H7 (cell line): ENCODE data around the gene LRCH4. TPM values are rescaled to one million over a fixed set of nuclear protein-coding genes. Genes with fewer than 3 reads are reported as not detected.

Experiments
- DNase-seq: peaks from one replicate; pipeline ENCODE4 v3.0.0; 2012
- H3K27me3 ChIP-seq: 2 replicates; pipeline ENCODE4 v1.6.0; 2011; ENCODE audit warnings: mild to moderate bottlenecking, low read length; ENCODE audit not compliant: control insufficient read depth, insufficient read depth
- H3K36me3 ChIP-seq: replicated peaks from 2 replicates; pipeline ENCODE4 v1.5.1; 2011; ENCODE audit warnings: low read length; ENCODE audit not compliant: control insufficient read depth, insufficient read depth
- H3K4me3 ChIP-seq: 2 replicates; pipeline ENCODE4 v1.5.1; 2011; ENCODE audit warnings: low read depth, mild to moderate bottlenecking, control low read depth, low read length, moderate library complexity; ENCODE audit not compliant: insufficient read depth
- total RNA-seq: library from RNA; depleted of rRNA; stranded (reverse); fragments of >200 nt; shearing (Covaris generic); gene quantifications from 2 replicates; pipeline ENCODE4 v1.2.3, GENCODE V29; 2014; rRNA removed

LRCH4 gene, protein sequence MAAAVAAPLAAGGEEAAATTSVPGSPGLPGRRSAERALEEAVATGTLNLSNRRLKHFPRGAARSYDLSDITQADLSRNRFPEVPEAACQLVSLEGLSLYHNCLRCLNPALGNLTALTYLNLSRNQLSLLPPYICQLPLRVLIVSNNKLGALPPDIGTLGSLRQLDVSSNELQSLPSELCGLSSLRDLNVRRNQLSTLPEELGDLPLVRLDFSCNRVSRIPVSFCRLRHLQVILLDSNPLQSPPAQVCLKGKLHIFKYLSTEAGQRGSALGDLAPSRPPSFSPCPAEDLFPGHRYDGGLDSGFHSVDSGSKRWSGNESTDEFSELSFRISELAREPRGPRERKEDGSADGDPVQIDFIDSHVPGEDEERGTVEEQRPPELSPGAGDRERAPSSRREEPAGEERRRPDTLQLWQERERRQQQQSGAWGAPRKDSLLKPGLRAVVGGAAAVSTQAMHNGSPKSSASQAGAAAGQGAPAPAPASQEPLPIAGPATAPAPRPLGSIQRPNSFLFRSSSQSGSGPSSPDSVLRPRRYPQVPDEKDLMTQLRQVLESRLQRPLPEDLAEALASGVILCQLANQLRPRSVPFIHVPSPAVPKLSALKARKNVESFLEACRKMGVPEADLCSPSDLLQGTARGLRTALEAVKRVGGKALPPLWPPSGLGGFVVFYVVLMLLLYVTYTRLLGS
- total RNA-seq, result 24.2 and 25.1 TPM in 2 replicates

DNA sequence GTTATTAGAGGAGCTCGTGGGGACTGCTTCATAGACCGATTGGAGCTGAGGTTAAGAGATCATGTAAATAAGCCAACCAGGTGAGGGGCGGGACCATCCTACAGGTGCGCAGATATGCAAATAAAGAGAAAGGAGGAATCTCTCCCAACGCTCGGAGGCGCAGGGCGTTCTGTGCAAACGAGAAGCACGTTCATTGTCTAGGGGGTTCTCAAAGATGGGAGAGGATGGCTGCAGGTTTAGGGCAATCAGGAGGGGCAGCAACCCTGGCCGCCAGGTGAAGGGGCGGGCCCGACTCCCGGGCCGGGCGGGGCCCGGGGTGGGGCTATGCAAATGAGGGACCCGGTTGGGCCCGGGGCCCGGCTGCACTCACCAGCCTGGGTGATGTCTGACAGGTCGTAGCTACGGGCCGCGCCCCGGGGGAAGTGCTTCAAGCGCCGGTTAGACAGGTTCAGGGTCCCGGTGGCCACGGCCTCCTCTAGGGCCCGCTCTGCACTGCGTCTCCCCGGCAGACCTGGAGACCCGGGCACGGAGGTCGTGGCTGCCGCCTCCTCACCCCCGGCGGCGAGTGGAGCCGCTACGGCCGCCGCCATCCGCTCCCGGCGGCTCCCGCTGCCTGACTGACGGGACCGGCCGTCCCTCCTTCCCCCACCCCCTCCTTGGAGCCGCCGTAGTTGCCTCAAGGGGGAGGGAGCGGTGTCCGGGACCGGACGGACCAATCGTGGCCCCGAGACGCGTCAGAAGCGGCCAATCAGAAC, at the start of gene LRCH4:
LRCH4 (minus strand) TSS at position 619 of the 755 bp plus-strand sequence; CDS start at position 590, 29 bp downstream.
- peak within 1 kb of the TSS; percentile 98 for H3K4me3 ChIP-seq
- peaks cover 6% of the 10 kb centered on the region; the same call in 1 of the 2 replicates for H3K27me3 ChIP-seq
- peak; percentile 100 for DNase-seq
- H3K36me3 ChIP-seq, result peaks cover 13% of the 10 kb centered on the region

DNA sequence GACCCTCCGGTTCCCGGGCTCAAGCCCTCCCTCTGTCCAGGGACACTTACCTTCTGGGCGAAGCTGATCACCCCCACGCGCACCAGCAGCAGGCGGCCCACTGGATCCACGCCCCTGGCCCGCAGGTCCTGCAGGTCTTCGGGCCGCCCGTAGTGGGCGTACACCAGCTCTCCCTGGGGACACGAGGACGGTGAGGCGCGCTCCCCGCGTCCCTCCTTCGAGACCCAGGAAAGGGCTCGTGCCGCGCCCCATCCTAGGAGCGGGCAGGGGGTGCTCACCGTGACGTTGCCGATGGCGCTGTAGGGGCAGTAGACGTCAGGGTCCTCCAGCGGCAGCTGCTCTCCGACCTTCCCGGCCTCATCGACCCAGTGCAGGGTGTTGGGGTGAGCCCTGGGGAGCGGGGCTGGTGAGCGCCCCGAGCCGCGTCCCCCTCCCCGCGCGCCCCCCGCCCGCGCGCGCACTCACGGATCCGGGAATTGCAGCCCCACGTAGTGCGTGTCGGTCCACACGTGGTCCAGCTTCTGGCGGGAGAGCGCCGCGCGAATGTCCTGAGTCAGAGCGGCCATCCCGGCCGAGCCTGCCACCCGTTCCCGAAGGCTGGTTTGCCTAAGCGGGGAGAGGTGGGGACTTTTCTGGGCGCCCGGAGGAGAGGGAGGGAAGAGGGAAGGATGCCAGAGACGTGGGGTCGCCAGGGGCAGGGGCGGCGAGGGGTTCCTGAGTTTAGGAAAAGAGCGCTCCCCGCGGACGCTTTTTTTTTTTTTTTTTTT, 47.2 kb upstream of the LRCH4 start:
- DNase-seq, result peak; percentile 88
- H3K4me3 ChIP-seq, result peak overlapping the region; percentile 70
- no peaks in the 10 kb centered on the region for H3K36me3 ChIP-seq
- H3K27me3 ChIP-seq, result peaks cover 18% of the 10 kb centered on the region

DNA sequence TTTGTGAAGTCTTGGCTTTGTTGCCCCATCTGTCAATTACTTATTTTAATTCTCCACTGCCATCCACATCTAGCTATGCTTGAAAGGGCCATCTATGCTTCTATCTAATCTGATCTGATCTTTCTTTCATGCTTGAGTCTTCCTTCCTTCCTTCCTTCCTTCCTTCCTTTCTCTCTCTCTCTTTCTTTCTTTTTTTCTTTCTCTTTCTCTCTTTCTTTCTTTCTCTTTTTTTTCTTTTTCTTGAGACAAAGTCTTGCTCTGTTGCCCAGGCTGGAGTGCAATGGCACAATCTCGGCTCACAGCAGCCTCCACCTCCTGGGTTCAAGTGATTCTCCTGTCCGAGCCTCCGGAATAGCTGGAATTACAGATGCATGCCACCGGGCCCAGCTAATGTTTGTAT, 44.1 kb upstream of the LRCH4 start:
- H3K4me3 ChIP-seq, result no peak overlapping the region
- peaks cover 27% of the 10 kb centered on the region for H3K27me3 ChIP-seq

DNA sequence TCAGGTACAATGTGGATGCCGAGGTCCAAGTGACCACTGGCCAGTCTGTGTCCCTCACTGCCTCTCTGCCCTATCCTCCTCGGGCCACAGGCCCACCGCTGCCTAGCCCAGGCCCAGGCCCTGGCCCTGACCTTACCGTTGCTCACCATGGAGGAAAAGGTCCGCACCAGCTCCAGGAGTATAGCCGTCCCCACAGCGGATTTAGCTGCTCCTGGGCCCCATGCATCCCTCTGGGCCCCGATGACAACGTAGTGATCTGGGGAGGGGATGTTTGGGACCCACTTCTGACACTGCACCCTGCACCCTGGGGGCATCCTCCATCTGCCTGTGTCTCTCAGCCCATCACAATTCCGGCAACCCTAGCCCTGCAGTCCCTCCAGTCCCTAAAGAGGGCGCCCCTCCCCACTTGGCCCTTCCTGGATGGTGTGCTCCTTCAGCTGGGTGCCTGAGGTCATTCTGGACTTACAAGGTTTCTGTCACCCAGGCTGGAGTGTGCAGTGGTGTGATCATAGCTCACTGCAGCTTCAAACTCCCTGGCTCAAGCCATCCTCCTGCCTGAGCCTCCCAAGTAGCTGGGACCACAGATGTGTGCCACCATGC, 43.3 kb upstream of the LRCH4 start:
- Histone ChIP-seq H3K27me3 (peaks cover 27% of the 10 kb centered on the region), H3K36me3 (no peaks in the 10 kb centered on the region), H3K4me3 (no peak overlapping the region)
- DNase-seq, result peak; percentile 94

More for the DNA sequence above, 44.1 kb upstream of the LRCH4 start:
- no peak for DNase-seq
- no peaks in the 10 kb centered on the region for H3K36me3 ChIP-seq

DNA sequence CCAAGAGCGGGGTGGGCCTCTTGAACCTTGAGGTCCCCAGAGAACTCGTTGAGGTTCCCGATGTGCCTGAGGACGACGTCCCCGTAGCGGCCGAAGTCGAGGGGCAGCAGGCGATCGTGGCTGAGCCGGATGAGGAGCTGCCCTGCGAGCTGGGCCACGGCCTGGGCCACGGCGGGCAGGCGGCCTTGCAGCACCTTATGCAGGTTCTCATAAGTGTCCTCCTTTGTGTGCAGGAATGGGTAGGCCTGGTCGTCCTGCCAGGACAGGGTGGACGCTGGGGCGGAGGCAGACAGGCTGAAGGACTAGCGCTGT, 41.3 kb upstream of the LRCH4 start:
- Histone ChIP-seq H3K4me3 (peak overlapping the region; percentile 35), H3K27me3 (peaks cover 14% of the 10 kb centered on the region), H3K36me3 (no peaks in the 10 kb centered on the region)
- DNase-seq, result no peak

DNA sequence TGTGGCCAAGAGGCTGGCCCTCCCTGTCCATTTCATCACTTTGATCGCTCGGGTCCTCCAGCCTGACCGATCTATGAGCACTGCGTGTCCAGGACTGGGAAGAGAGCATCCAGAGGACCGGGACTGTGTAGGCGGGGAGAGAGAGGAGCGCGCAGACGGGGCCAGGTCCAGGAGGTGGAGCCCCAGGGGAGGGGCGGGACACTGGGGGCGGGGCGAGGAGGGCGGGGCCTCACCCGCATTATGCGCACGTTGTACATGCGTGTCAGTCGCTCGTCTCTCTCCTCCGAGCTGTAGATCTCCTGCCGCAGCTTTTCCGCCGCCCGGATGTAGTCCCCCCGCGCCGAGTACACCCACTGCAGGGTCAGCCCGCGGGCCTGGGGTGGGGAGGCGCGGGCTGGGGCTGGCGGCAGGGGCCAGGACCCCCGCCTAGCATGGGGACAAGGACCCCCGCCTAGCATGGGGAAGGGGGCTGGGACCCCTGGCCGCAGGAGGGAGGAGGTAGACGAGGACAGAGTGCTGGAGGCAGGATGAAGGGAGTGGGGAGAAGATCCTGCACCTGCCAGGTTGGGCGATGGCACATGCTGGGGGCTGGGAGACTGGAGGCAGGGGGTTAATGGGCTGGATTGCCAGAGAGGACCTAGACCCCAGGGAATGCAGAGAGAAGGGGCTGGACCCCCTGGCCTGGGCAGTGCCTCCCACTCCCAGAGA, 40.8 kb upstream of the LRCH4 start:
- DNase-seq, result peak; percentile 99
- Histone ChIP-seq H3K4me3 (peak overlapping the region; percentile 35), H3K27me3 (peaks cover 10% of the 10 kb centered on the region), H3K36me3 (no peaks in the 10 kb centered on the region)

DNA sequence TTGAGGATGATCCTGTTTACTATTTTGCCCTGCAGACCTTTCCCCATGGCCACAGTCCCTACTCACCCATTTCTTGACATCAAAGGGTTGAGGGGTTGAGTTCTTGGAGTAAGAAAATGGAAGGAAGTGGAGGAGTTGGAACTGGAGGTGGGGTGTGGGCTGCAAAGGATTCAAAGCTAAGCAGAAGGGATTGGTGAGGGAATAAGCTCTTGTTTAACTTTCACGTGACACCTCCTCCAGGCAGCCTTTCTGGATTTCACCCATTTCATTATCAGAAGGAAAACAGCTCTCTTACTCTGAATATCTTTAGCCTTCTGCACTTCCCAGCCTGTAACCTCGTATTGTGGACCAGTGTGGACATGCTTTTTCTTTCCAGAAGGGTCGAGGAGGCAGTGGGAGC, 40.1 kb upstream of the LRCH4 start:
- peaks cover 9% of the 10 kb centered on the region for H3K27me3 ChIP-seq
- no peaks in the 10 kb centered on the region for H3K36me3 ChIP-seq
- no peak for DNase-seq
- H3K4me3 ChIP-seq, result peak overlapping the region; percentile 35

DNA sequence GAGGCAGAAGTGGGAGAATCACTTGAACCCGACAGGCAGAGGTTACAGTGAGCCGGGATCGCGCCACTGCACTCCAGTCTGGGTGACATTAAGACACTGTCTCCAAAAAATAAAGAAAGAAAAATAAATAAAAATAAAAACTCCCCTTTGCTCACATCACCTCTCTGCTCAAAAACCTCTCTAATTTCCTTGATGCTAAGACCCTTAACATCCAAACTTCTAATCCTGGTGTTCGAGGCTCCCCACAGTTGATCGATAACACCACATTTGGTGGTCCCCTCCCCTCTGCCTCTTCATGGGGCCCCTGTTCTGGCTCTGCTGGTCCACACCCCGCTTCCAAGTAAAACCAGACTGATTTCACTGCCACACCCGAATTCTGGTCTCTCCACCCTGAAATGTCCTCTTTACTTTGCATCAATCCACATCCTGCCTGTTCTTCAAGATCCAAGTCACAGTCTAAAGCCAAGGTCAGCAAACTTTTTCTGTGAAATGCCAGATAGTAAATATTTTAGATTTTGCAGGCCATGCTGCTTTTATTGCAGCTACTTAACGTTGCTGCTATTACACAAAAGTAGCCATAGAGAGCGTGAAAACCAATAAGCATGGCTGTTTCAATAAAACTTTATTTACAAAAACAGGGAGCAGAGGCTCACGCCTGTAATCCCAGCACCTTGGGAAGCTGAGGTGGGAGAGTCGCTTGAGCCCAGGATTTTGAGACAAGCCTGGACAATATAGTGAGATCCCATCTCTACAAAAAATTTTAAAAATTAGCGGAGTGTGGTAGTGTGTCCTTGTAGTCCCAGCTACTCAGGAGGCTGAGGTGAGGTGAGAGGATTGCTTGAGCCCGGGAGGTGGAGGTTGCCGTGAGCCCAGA, 38.3 kb upstream of the LRCH4 start:
- Histone ChIP-seq H3K4me3 (no peak overlapping the region), H3K27me3 (peaks cover 9% of the 10 kb centered on the region), H3K36me3 (no peaks in the 10 kb centered on the region)
- DNase-seq, result no peak

DNA sequence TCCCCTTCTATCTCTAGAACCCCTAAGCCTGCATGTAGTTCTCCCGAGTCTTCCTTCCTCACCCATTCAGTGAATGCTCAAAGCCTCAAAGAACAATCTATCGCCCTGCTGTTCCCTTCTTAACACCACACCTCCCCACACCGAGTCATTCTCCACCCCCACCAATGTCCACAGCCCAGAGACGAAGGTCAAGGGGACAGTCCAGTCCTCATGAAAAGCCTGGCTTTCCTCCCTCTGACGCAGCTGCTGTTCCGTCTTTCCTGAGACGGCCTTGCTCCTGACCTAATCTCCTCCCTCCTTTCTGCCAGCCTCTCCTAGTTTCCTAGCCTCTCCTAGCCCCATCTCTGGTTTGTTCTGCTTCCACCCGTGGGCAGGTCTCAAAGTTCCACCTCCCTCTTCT, 35.6 kb upstream of the LRCH4 start:
- Histone ChIP-seq H3K36me3 (no peaks in the 10 kb centered on the region), H3K27me3 (peaks cover 6% of the 10 kb centered on the region), H3K4me3 (no peak overlapping the region)
- peak; percentile 15 for DNase-seq

DNA sequence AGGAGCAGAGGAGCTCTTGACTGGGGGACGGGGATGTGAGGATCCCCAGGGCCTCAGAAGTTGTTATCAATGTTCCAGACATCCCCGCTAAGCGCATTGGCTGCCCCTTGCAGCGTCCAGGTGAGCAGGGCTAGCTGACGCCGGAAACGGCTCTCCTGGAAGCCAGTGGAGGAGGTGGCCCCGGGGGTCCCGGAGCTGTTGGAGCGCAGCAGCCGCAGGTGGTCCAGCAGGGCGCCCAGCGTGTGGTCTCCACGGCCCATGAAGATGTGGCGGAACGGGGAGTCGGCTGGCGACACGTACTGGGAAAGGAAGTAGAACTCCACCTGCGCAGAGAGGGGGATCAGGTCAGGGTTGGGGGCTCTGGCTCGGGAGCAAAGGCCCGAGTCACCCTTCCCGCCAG, 34.9 kb upstream of the LRCH4 start:
- H3K27me3 ChIP-seq, result peaks cover 1% of the 10 kb centered on the region
- no peaks in the 10 kb centered on the region for H3K36me3 ChIP-seq
- no peak for DNase-seq
- H3K4me3 ChIP-seq, result no peak overlapping the region

DNA sequence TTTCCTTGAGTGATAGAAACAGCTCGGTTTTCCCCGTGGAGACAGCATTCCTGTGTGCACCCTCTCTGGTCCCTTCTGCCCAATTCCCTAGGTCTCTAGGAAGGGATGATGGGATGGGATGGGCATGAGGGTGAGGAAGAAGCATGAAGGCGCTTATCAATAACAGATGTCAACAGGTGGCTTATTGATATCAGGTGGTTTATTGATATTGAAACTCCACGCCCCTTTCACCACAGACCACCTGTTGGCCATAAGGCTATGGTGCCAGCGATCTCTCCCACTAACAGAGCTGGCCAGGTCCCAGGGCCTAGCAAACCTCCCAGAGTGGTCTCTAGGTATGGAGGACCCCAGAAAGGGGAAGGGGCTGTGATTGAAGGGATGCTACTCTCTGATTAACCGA, 34.3 kb upstream of the LRCH4 start:
- H3K36me3 ChIP-seq, result no peaks in the 10 kb centered on the region

DNA sequence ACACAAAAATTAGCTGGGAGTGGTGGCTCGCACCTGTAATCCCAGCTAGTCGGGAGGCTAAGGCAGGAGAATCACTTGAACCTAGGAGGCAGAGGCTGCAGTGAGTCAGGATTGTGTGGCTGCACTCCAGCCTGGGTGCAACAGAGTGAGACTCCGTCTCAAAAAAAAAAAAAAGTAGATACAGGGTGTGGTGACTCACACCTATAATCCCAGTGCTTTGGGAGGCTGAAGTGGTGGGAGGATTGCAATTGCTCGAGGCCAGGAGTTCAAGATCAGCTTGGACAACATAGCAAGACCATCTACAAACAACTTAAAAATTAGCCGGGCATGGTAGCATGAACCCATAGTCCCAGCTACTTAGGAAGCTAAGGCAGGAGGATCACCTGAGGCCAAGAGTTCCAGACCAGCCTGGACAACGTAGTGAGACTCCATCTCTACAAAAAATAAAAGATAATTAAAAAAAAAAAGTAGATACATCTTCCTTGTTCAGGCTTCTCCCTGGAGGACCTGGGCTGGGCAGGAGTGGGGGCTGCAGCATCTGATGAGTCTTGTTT, 28.5 kb upstream of the LRCH4 start:
- no peaks in the 10 kb centered on the region for H3K36me3 ChIP-seq
- peaks cover 5% of the 10 kb centered on the region; the same call in 1 of the 2 replicates for H3K27me3 ChIP-seq
- DNase-seq, result no peak
- H3K4me3 ChIP-seq, result no peak overlapping the region

More for the DNA sequence above, 34.3 kb upstream of the LRCH4 start:
- DNase-seq, result no peak
- Histone ChIP-seq H3K4me3 (no peak overlapping the region), H3K27me3 (no peaks in the 10 kb centered on the region)
